ENCODE data around the gene LRFN5. TPM values are rescaled to one million over a fixed set of nuclear protein-coding genes. Genes with fewer than 3 reads are reported as not detected.
"Not testable (repeated sequence)": the region's sequence is repeated elsewhere in the genome, so short reads cannot be mapped to it uniquely, and the experiment has no call there.

The LRFN5 gene
- total RNA-seq, 2 experiments from 2014 or later, result not detected

DNA sequence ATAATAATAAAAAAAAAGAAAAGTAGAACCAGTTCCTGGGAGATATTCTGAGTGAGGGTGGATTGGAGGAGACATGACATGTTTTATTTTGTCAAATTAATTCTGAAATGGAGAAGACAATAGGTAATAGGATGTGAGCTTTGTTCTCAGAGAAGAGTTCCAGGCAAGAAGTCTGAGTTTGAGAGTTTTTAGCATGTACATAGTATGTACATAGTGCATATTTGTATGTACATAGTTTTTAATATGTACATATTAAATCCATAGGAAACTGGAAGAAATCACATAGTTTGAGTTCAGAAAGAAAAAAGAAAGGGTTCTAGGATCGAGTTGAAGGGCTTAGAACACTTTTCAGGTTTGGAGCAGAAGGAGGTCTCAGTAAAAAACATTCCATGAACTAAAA is 47.5 kb downstream of the LRFN5 start:
- H3K27me3 Mint-ChIP-seq, result no peaks in the 10 kb centered on the region
- DNase-seq (no peak), ATAC-seq (no peak)
- H3K36me3 Mint-ChIP-seq, result no peaks in the 10 kb centered on the region
- no peaks in the 10 kb centered on the region for H3K4me1 Mint-ChIP-seq
- no peak overlapping the region for H3K27ac Mint-ChIP-seq
- H3K4me3 Mint-ChIP-seq, result no peak overlapping the region
- CTCF ChIA-PET, result no interaction called here
- peaks cover 2% of the 10 kb centered on the region for H3K9me3 Mint-ChIP-seq (ENCODE audit: low read depth)

DNA sequence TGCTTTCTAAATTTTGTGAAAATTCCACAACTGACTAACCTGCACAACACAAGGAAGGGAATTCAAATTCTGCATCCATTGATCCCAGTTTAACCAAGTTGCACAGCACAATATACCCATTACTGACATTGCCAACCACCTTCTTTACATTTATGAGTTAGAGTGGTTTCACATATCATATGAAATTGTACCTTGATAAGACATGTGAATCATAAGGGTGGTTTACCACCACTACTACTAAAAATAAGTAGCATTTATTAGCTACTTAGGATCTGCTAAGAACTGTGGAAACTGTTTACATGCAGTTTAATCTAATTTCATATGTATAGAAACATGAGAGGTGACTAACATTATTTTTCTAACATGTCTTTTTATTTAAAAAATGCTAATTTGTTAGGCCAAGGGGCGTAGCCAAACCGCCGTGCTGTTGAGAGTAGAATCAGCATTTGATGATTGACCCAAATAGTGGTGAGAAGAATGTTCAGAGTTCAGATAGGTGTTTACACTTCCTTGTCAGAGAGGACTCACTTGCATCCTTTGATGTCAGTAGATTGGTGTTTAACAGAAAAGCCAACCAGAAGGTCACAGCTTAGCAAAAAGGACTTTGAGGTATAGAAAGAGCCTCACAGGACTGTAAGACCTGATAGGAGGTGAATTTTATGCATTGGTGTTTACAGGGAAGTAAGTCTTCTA is 56.2 kb downstream of the LRFN5 start:
- CTCF ChIA-PET, result no interaction called here
- no peak for ATAC-seq
- Mint-ChIP-seq H3K4me3 (no peak overlapping the region), H3K36me3 (no peaks in the 10 kb centered on the region), H3K27me3 (no peaks in the 10 kb centered on the region), H3K27ac (no peak overlapping the region), H3K4me1 (no peaks in the 10 kb centered on the region), H3K9me3 (ENCODE audit: low read depth) (no peaks in the 10 kb centered on the region)
- no peak for DNase-seq

DNA sequence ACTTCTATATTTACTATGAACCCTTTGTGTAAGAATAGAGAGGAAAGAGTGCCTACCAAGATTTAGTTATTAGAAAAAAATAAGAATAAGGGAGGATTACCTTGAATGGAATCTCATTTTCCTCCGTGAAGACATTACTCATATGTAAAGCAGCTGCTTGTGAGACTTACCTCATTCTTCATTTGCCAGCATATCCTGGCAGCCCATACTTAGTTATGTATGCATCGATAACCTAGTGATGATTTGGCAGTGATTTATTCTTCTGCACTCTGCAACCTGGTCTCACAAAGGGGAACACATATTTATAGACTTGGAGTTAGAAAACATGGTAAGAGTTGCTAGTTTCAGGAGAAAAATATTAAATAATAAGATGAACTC is 56.8 kb downstream of the LRFN5 start:
- Mint-ChIP-seq H3K4me3 (no peak overlapping the region), H3K9me3 (ENCODE audit: low read depth) (no peaks in the 10 kb centered on the region), H3K27me3 (no peaks in the 10 kb centered on the region), H3K27ac (no peak overlapping the region), H3K4me1 (no peaks in the 10 kb centered on the region), H3K36me3 (no peaks in the 10 kb centered on the region)
- DNase-seq, result no peak
- no peak for ATAC-seq
- CTCF ChIA-PET, result no interaction called here

DNA sequence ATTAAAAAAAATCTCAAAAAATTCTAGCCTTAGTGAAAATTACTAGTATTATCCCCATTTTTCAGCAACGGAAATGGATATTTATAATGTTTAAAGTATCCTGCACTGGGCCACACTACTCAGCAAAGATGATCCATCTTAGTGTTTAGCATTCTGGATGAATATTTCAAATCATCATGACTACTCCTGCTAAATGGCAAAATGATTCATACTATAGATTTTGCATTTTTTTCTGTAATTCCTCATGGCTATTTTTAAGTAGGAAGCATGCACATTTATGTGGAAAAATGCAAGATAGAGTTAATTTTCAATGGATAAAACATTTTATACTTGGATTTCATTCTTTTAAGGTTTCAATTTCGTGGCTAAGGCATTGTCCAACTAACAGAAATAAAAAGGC is 59.6 kb downstream of the LRFN5 start:
- ATAC-seq, result no peak
- H3K4me1 Mint-ChIP-seq, result no peaks in the 10 kb centered on the region
- no peaks in the 10 kb centered on the region for H3K36me3 Mint-ChIP-seq
- no peaks in the 10 kb centered on the region for H3K9me3 Mint-ChIP-seq (ENCODE audit: low read depth)
- H3K4me3 Mint-ChIP-seq, result no peak overlapping the region
- CTCF ChIA-PET, result no interaction called here
- no peak for DNase-seq
- no peak overlapping the region for H3K27ac Mint-ChIP-seq
- H3K27me3 Mint-ChIP-seq, result no peaks in the 10 kb centered on the region

DNA sequence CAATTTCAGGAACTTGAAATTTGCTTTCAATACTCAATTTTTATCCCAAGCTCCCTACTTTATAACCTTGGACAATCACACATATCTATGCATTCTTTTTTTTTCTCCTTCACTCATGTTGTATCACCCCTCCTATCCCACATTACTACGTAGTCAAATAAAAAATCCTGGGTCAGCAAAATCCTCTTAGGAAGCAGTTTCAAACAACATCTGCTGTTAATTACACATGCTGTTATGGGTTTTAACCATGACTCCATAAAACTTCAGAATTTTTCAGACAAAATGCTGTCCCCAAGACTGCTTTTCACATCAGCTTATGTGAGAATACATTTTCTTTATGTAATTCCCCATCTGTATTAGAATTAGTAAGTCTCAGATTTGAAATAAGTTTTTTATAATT is 61.7 kb downstream of the LRFN5 start:
- H3K36me3 Mint-ChIP-seq, result no peaks in the 10 kb centered on the region
- CTCF ChIA-PET, result no interaction called here
- no peaks in the 10 kb centered on the region for H3K27me3 Mint-ChIP-seq
- H3K27ac Mint-ChIP-seq, result no peak overlapping the region
- no peak overlapping the region for H3K4me3 Mint-ChIP-seq
- no peak for ATAC-seq
- no peak for DNase-seq
- H3K9me3 Mint-ChIP-seq (ENCODE audit: low read depth), result no peaks in the 10 kb centered on the region
- no peaks in the 10 kb centered on the region for H3K4me1 Mint-ChIP-seq

DNA sequence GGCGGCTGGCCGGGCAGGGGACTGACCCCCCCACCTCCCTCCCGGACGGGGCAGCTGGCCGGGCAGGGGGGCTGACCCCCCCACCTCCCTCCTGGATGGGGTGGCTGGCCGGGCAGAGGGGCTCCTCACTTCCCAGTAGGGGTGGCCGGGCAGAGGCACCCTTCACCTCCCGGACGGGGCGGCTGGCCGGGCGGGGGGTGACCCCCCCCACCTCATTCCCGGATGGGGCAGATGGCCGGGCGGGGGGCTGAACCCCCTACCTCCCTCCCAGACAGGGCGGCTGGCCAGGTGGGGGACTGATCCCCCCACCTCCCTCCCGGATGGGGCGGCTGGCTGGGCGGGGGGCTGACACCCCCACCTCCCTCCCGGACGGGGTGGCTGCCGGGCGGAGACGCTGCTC is 66.9 kb downstream of the LRFN5 start:
- H3K27ac Mint-ChIP-seq; ATAC-seq; CTCF ChIA-PET; H3K4me3 Mint-ChIP-seq; H3K4me1 Mint-ChIP-seq; DNase-seq; H3K36me3 Mint-ChIP-seq; H3K9me3 Mint-ChIP-seq (ENCODE audit: low read depth); H3K27me3 Mint-ChIP-seq: not testable (repeated sequence)

DNA sequence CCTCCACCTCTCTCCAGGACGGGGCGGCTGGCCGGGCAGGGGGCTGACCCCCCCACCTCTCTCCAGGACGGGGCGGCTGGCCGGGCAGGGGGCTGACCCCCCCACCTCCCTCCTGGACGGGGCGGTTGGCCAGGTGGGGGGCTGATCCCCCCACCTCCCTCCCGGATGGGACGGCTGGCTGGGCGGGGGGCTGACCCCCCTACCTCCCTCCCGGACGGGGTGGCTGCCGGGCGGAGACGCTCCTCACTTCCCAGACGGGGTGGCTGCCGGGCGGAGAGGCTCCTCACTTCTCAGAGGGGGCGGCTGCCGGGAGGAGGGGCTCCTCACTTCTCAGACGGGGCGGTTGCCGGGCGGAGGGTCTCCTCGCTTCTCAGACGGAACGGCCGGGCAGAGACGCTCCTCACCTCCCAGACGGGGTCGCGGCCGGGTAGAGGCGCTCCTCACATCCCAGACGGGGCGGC is 67.9 kb downstream of the LRFN5 start:
- H3K27me3 Mint-ChIP-seq; ATAC-seq; H3K4me3 Mint-ChIP-seq; CTCF ChIA-PET; H3K36me3 Mint-ChIP-seq; H3K4me1 Mint-ChIP-seq; DNase-seq; H3K9me3 Mint-ChIP-seq (ENCODE audit: low read depth); H3K27ac Mint-ChIP-seq: not testable (repeated sequence)

DNA sequence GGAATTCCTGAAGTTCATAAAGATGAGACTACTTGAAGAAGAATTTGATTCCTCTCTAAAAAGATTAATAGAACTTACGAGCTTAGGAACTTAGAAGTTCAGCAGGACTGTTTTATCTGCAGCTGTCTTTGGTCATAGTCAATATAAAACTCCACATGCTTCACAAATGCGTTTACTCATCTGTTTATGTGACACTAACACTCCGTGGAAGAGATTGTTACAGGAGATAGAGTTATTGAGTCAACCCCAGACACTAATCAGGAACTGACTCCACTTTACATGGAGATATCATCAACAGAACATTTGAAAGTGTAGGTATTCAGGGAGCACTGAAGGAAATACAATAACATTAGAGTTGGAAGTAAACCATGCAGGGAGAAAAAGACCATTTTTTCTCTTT is 92.8 kb downstream of the LRFN5 start:
- ATAC-seq (no peak), DNase-seq (no peak)
- H3K4me1 Mint-ChIP-seq, result no peaks in the 10 kb centered on the region
- H3K36me3 Mint-ChIP-seq, result no peaks in the 10 kb centered on the region
- no peaks in the 10 kb centered on the region for H3K9me3 Mint-ChIP-seq (ENCODE audit: low read depth)
- CTCF ChIA-PET, result no interaction called here
- H3K4me3 Mint-ChIP-seq, result no peak overlapping the region
- H3K27ac Mint-ChIP-seq, result no peak overlapping the region
- no peaks in the 10 kb centered on the region for H3K27me3 Mint-ChIP-seq

DNA sequence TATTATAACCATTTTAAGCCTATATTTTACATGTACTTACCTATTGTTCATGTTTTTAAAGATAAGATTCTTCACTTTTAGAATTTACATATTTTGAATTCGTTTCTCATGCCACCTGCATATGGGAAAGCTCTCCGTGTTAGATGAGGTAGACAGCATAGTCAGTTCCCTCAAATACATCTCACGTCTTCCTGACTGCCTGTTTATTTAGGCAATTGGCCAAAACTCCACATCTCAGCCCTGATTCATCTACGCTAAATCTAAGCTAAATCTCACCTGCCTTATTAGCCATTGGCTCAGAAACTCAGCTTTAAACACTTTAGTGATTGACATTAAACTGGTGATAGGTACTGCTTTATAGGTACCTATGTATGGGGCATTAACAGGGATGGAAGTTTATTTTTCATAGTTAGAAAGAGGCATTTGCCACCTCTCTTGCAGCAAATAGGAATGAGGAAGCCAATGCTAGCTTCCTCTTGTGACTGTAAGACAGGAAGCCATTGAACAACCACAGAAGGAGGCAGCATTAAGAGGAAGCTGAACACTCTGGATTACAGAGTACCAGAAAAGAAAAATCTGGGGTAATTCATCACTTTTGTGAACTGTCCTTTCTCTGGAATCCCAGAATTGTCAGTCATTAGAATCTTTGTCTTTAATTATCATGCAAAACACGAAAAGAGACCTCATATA is 111.9 kb downstream of the LRFN5 start:
- Mint-ChIP-seq H3K27ac (no peak overlapping the region), H3K4me1 (peaks cover 6% of the 10 kb centered on the region), H3K27me3 (no peaks in the 10 kb centered on the region), H3K4me3 (no peak overlapping the region), H3K9me3 (ENCODE audit: low read depth) (no peaks in the 10 kb centered on the region), H3K36me3 (no peaks in the 10 kb centered on the region)
- DNase-seq, result no peak
- ATAC-seq, result no peak
- CTCF ChIA-PET, result no interaction called here

DNA sequence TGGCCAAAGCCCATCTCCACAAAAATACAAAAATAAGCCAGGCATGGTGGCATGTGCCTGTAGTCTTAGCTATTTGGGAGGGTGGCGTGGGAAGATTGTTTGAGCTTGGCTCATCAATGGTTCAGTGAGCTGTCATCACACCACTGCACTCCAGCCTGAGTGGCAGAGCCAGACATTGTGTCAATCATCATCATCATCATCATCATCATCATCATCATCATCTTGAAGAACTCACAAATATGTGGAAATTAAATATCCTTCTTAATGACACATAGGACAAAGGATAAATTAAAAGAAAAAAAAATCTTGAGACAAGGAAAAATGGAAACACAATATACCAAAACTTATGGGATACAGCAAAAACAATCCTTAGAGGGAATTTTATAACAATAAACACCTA is 132.5 kb downstream of the LRFN5 start:
- H3K9me3 Mint-ChIP-seq (ENCODE audit: low read depth), result no peaks in the 10 kb centered on the region
- CTCF ChIA-PET, result no interaction called here

DNA sequence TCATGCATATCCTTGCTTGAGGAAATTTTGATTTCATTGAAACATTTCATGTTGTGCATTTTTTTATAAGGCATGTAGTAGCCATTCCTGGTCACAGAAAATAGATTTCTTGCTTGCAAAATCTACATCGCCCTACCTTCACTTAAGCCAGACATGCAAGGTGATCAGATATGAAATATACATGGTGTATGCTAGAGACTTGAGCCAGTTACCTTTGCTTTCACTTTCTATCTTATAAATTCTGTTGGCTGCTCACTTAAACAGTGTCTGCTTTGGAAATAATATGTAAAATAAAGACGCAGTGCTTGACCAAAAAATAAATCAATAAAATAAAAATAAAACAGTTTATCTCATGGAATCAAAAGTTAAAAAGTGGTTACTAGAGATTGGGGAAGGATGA is 136.5 kb downstream of the LRFN5 start:
- H3K4me3 Mint-ChIP-seq, result no peak overlapping the region
- H3K36me3 Mint-ChIP-seq, result no peaks in the 10 kb centered on the region
- DNase-seq (no peak), ATAC-seq (no peak)
- peaks cover 7% of the 10 kb centered on the region for H3K4me1 Mint-ChIP-seq
- no peak overlapping the region for H3K27ac Mint-ChIP-seq
- H3K27me3 Mint-ChIP-seq, result no peaks in the 10 kb centered on the region
- no peaks in the 10 kb centered on the region for H3K9me3 Mint-ChIP-seq (ENCODE audit: low read depth)
- CTCF ChIA-PET, result no interaction called here

More for the DNA sequence above, 132.5 kb downstream of the LRFN5 start:
- H3K27me3 Mint-ChIP-seq, result no peaks in the 10 kb centered on the region
- DNase-seq, result no peak
- no peak overlapping the region for H3K27ac Mint-ChIP-seq
- H3K36me3 Mint-ChIP-seq, result no peaks in the 10 kb centered on the region
- H3K4me3 Mint-ChIP-seq, result no peak overlapping the region
- H3K4me1 Mint-ChIP-seq, result peaks cover 7% of the 10 kb centered on the region
- no peak for ATAC-seq

DNA sequence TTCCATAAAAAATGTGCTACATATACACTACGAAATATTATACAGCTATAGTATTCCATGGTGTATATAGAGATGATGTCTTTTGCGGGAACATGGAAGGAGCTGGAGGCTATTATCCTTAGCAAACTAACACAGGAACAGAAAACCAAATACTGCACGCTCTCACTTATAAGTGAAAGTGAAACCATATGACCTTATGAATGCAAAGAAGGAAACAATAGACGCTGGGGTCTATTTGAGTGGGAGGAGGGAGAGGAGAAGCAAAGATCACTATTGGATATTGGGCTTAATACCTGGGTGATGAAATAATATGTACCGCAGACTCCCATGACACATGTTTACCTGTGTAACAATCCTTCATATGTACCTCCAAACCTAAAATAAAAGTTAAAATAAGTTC is 142.8 kb downstream of the LRFN5 start:
- H3K27ac Mint-ChIP-seq, result peak overlapping the region; percentile 62
- ATAC-seq (peak; percentile 92), DNase-seq (no peak)
- peaks cover 7% of the 10 kb centered on the region for H3K4me1 Mint-ChIP-seq
- H3K4me3 Mint-ChIP-seq, result peak overlapping the region; percentile 62
- CTCF ChIA-PET, result no interaction called here
- no peaks in the 10 kb centered on the region for H3K9me3 Mint-ChIP-seq (ENCODE audit: low read depth)
- H3K36me3 Mint-ChIP-seq, result peaks cover 2% of the 10 kb centered on the region
- no peaks in the 10 kb centered on the region for H3K27me3 Mint-ChIP-seq

DNA sequence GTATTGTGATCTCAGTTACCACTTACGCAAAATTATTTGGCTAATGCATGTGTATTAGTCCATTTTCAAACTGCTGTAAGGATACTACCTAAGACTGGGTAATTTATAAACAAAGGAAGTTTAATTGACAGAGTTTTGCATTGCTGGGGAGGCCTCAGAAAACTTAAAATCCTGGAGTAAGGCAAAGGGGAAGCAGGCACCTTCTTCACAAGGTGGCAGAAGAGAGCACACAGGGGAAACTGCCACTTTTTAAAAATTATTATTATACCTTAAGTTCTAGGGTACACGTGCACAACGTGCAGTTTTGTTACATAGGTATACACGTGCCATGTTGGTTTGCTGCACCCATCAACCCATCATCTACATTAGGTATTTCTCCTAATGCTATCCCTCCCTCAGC is 143.9 kb downstream of the LRFN5 start:
- H3K9me3 Mint-ChIP-seq (ENCODE audit: low read depth); ATAC-seq; H3K27me3 Mint-ChIP-seq; H3K36me3 Mint-ChIP-seq; CTCF ChIA-PET; DNase-seq; H3K27ac Mint-ChIP-seq; H3K4me3 Mint-ChIP-seq; H3K4me1 Mint-ChIP-seq: not testable (repeated sequence)

DNA sequence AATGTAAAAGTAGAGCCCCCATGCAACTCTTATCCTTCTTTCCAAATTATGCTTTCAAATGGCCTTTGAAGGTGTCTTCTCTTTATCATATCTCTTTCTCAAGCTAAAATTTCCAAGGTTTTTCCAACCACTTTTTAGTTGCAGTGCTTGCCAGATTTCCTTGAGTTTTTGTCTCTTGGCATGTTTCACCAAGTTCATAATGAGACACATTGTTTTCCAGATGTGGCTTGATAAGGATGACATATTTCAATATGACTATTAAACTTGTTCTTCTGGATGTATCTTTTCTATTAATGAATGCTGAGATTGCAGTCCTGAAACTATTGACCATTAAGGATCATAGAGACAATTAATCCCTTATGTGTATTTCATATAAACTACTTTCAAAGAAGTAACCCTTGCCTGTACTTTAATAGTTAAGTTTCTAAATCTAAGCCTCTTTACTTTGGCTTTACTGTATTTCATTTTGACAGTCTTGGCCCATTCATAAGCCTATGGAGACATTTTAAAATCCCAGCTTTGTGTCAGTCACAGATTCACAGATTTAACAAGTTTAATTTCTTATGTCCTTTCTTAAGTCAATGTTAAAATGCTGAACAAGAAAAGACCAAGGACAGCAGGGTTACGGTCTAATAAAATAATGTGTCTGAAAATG is 151.5 kb downstream of the LRFN5 start:
- Mint-ChIP-seq H3K36me3 (no peaks in the 10 kb centered on the region), H3K4me1 (no peaks in the 10 kb centered on the region), H3K27me3 (no peaks in the 10 kb centered on the region), H3K4me3 (no peak overlapping the region), H3K9me3 (ENCODE audit: low read depth) (peaks cover 2% of the 10 kb centered on the region), H3K27ac (no peak overlapping the region)
- ATAC-seq (no peak), DNase-seq (no peak)
- CTCF ChIA-PET, result no interaction called here

All from activated CD8-positive, alpha-beta memory T cell treated with anti-CD3 and anti-CD28 coated beads, Interleukin-2, amount 10 ng/mL, durations not matched to agents 7 days and 5 days (primary cell).